PFSK-1 (cell line): ENCODE results near the gene MICALL2.

Source experiments
- FOXP2 ChIP-seq: optimal IDR thresholded peaks from 2 replicates; pipeline ENCODE3; 2011; ENCODE audit warnings: borderline replicate concordance, control low read depth, inconsistent platforms; ENCODE audit not compliant: insufficient read depth; ENCODE audit errors: extremely low read length, extremely low read depth
- POLR2AphosphoS5 ChIP-seq: IDR thresholded peaks from 2 replicates; pipeline ENCODE4 v1.6.1; 2012; ENCODE audit warnings: low read depth, mild to moderate bottlenecking, control low read depth, low read length, moderate library complexity
- TAF1 ChIP-seq: IDR thresholded peaks from 2 replicates; pipeline ENCODE4 v1.6.1; 2012; ENCODE audit warnings: low read length, control low read depth, borderline replicate concordance; ENCODE audit not compliant: insufficient read depth
- TF ChIP-seq, protein P1 (sequence below), 2 experiments: IDR thresholded peaks; 2 replicates each; pipeline versions ENCODE4 v1.6.1 to v1.8.0; 2011 to 2012; ENCODE audit warnings: low read depth in 2 of 2, low read length in 2 of 2, control low read depth in 1 of 2, inconsistent platforms in 1 of 2, mild to moderate bottlenecking in 1 of 2, moderate library complexity in 1 of 2; ENCODE audit not compliant: insufficient read depth in 1 of 2

DNA sequence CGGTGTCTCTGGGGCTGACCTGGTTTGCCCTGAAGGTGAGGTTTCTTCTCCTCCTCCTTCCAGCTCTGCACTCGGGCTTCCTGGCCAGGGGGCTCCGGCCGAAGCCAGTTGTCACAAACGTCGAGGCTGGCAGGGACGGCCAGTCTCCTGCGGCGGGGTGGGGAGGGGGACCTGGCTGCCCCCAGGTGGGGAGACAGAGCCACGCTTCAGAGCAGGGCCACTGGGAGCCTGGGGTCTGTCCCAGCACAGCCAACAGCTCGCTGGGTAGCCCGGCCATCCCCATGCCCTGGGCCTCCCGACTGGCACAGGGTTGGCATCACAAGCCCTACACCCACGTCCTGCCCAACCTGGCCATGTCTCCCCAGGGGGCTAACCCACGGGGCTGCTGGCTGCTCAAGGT, 20.4 kb downstream of the MICALL2 start:
- TF ChIP-seq POLR2AphosphoS5 (no peak), TAF1 (no peak), FOXP2 (no peak)
- TF ChIP-seq, protein P1, sequence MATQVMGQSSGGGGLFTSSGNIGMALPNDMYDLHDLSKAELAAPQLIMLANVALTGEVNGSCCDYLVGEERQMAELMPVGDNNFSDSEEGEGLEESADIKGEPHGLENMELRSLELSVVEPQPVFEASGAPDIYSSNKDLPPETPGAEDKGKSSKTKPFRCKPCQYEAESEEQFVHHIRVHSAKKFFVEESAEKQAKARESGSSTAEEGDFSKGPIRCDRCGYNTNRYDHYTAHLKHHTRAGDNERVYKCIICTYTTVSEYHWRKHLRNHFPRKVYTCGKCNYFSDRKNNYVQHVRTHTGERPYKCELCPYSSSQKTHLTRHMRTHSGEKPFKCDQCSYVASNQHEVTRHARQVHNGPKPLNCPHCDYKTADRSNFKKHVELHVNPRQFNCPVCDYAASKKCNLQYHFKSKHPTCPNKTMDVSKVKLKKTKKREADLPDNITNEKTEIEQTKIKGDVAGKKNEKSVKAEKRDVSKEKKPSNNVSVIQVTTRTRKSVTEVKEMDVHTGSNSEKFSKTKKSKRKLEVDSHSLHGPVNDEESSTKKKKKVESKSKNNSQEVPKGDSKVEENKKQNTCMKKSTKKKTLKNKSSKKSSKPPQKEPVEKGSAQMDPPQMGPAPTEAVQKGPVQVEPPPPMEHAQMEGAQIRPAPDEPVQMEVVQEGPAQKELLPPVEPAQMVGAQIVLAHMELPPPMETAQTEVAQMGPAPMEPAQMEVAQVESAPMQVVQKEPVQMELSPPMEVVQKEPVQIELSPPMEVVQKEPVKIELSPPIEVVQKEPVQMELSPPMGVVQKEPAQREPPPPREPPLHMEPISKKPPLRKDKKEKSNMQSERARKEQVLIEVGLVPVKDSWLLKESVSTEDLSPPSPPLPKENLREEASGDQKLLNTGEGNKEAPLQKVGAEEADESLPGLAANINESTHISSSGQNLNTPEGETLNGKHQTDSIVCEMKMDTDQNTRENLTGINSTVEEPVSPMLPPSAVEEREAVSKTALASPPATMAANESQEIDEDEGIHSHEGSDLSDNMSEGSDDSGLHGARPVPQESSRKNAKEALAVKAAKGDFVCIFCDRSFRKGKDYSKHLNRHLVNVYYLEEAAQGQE (IDR thresholded peaks at IDR 0.05; ENCODE audit: insufficient read depth in 1 of 2, low read depth in 2 of 2, low read length in 2 of 2): no peak
